Measurements from ENCODE around the gene NT5M. TPM values are rescaled to one million over a fixed set of nuclear protein-coding genes. Genes with fewer than 3 reads are reported as not detected.

The NT5M gene
- polyA plus RNA-seq, 3 donors: 0.23 to 0.57 (median 0.25) TPM

GRCh38 chr17:17385491-17385890, 82.3 kb downstream of the NT5M start:
- Histone ChIP-seq H4K20me1 (ENCODE audit: insufficient read depth, low read length) (no peaks in the 10 kb centered on the region), H3K27me3 (ENCODE audit: control insufficient read depth in 2 of 2, insufficient read depth in 2 of 2, low read length in 2 of 2) (no peaks in the 10 kb centered on the region), H2AFZ (ENCODE audit: insufficient read depth, low read depth, low read length, poor library complexity, severe bottlenecking) (no peak overlapping the region), H3K4me3 (replicated peaks in 1 of 3; ENCODE audit: low read depth in 2 of 3, low read length in 3 of 3) (no peak overlapping the region), H3K27ac (ENCODE audit: low read depth in 1 of 2, low read length in 2 of 2) (no peak overlapping the region), H3K79me2 (ENCODE audit: insufficient read depth, low read length) (no peaks in the 10 kb centered on the region), H3K4me2 (replicated peaks; ENCODE audit: extremely low read depth, low read length, poor library complexity, severe bottlenecking) (no peak overlapping the region), H3K36me3 (replicated peaks in 1 of 2; ENCODE audit: control insufficient read depth in 1 of 2, insufficient read depth in 2 of 2, low read length in 2 of 2) (no peaks in the 10 kb centered on the region), H3K4me1 (ENCODE audit: control insufficient read depth in 1 of 2, insufficient read depth in 2 of 2, low read length in 2 of 2) (no peaks in the 10 kb centered on the region), H3K9me3 (replicated peaks in 1 of 2; ENCODE audit: control insufficient read depth in 1 of 2, insufficient read depth in 1 of 2, low read length in 2 of 2) (no peaks in the 10 kb centered on the region), H3K9ac (ENCODE audit: insufficient read depth, low read length, poor library complexity, severe bottlenecking) (no peak overlapping the region)
- intact Hi-C loops (cut with micrococcal nuclease): no loop called here
- no peaks in the 10 kb centered on the region for H3K9me3 Mint-ChIP-seq
- no peaks in the 10 kb centered on the region for H3K36me3 Mint-ChIP-seq
- no peak for TF ChIP-seq CTCF (IDR thresholded peaks at IDR 0.05)
- 95% methylated on average over 11 of the region's 11 CpGs for WGBS (ENCODE audit: insufficient coverage)
- H3K27me3 Mint-ChIP-seq (ENCODE audit: low read depth in 3 of 3): peaks cover 6 to 13% (median 6%) of the 10 kb centered on the region in 3 donors
- H3K4me1 Mint-ChIP-seq: no peaks in the 10 kb centered on the region
- peak overlapping the region in 1 of 7 donors; percentile 38 for H3K27ac Mint-ChIP-seq
- H3K4me3 Mint-ChIP-seq: no peak overlapping the region
- no peak for DNase-seq

- Histone ChIP-seq H2AFZ (ENCODE audit: insufficient read depth, low read depth, low read length, poor library complexity, severe bottlenecking) (no peak overlapping the region), H3K27me3 (ENCODE audit: control insufficient read depth in 2 of 2, insufficient read depth in 2 of 2, low read length in 2 of 2) (no peaks in the 10 kb centered on the region), H3K4me2 (replicated peaks; ENCODE audit: extremely low read depth, low read length, poor library complexity, severe bottlenecking) (no peak overlapping the region), H3K4me1 (ENCODE audit: control insufficient read depth in 1 of 2, insufficient read depth in 2 of 2, low read length in 2 of 2) (no peaks in the 10 kb centered on the region), H3K9me3 (replicated peaks in 1 of 2; ENCODE audit: control insufficient read depth in 1 of 2, insufficient read depth in 1 of 2, low read length in 2 of 2) (no peaks in the 10 kb centered on the region), H3K4me3 (replicated peaks in 1 of 3; ENCODE audit: low read depth in 2 of 3, low read length in 3 of 3) (no peak overlapping the region), H3K9ac (ENCODE audit: insufficient read depth, low read length, poor library complexity, severe bottlenecking) (no peak overlapping the region), H3K79me2 (ENCODE audit: insufficient read depth, low read length) (no peaks in the 10 kb centered on the region), H3K36me3 (replicated peaks in 1 of 2; ENCODE audit: control insufficient read depth in 1 of 2, insufficient read depth in 2 of 2, low read length in 2 of 2) (no peaks in the 10 kb centered on the region), H4K20me1 (ENCODE audit: insufficient read depth, low read length) (no peaks in the 10 kb centered on the region), H3K27ac (ENCODE audit: low read depth in 1 of 2, low read length in 2 of 2) (no peak overlapping the region)
- no peaks in the 10 kb centered on the region for H3K4me1 Mint-ChIP-seq
- TF ChIP-seq CTCF (IDR thresholded peaks at IDR 0.05): no peak
- no peak overlapping the region for H3K4me3 Mint-ChIP-seq
- DNase-seq: no peak
- peaks cover 5 to 14% (median 9%) of the 10 kb centered on the region in 3 donors for H3K27me3 Mint-ChIP-seq (ENCODE audit: low read depth in 3 of 3)
- intact Hi-C loops (cut with micrococcal nuclease): no loop called here
- 97% methylated on average over 14 of the region's 15 CpGs for WGBS (ENCODE audit: insufficient coverage)
- H3K27ac Mint-ChIP-seq: no peak overlapping the region
- no peaks in the 10 kb centered on the region for H3K36me3 Mint-ChIP-seq
- H3K9me3 Mint-ChIP-seq: peaks cover 0 to 2% (median 0%) of the 10 kb centered on the region in 7 donors
These were observed 83.1 kb downstream of the NT5M start for GRCh38 chr17:17386094-17386800.
